NCI-H1105 (cell line): ENCODE results near the gene SH3TC1.

Experiments used
- DNase-seq: peaks from one replicate; lab custom pipeline; 2025; lab: John Stamatoyannopoulos, UW

Gene SH3TC1

DNA sequence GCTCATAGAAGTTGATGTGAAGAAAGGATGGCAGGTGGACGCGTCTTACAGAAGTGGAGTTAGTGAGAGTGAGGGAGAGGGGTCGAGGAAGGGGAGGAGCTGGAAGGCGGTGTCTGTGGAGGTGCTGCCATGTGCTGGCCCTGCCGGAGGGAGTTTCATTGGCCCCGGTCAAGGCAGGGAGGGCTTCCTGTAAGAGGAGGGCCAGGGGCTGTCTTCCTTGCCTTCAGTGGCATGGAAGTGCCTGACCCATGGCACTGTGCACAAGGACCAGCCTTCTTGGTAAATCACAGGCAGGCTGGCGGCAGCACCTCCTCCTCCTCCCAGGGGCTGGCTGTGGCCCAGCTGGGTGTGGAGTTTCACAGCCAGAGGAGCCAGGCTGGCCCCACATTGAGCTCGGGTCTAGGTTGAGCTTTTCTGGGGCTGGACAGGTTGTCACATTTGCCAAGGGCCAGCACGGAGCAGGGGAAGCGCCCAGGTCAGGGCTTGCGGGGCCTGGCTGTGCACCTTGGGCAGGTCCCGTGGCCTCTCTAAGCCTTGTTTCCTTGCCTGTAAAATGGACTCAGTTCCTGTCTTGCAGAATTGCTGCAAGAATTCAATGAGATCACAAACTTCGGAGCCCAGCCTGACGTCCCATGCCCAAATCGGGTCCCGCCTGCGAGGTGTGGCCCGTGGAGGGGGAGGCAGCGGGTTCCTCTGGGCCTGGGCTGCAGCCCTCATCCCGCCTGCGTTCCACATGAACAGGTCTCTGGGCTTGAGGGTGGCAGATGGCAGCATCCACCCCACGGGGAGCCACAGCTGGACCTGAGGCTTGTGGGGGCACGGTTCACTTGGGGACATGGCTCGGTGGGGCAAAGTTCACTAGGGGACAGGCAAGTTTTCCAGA lies 77.5 kb downstream of the SH3TC1 start:
- DNase-seq, result no peak

- DNase-seq, result no peak
Observed at GRCh38 chr4:8277356-8278008, 78.4 kb downstream of the SH3TC1 start.

DNA sequence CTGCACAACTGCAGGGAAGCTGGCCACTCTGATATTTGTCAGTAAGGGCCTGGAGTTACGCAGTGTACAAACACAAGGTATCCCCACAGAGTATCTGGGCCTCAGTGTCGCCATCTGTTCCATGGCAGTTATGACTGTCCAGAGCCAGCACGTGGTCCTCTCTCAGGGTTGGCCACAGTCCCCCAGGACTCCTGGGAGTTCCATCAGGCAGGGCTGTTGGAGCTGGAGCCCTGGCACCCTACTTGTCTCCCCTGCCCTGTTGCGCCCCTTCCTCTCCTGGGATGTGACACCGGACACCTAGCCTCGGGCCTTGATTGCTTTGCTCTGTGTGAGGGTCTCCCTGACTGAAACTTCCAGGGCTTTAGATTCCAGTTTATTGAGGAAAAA lies 78.9 kb downstream of the SH3TC1 start:
- DNase-seq, result no peak

- DNase-seq, result no peak
Observed at GRCh38 chr4:8278421-8279287, 79.6 kb downstream of the SH3TC1 start.

DNA sequence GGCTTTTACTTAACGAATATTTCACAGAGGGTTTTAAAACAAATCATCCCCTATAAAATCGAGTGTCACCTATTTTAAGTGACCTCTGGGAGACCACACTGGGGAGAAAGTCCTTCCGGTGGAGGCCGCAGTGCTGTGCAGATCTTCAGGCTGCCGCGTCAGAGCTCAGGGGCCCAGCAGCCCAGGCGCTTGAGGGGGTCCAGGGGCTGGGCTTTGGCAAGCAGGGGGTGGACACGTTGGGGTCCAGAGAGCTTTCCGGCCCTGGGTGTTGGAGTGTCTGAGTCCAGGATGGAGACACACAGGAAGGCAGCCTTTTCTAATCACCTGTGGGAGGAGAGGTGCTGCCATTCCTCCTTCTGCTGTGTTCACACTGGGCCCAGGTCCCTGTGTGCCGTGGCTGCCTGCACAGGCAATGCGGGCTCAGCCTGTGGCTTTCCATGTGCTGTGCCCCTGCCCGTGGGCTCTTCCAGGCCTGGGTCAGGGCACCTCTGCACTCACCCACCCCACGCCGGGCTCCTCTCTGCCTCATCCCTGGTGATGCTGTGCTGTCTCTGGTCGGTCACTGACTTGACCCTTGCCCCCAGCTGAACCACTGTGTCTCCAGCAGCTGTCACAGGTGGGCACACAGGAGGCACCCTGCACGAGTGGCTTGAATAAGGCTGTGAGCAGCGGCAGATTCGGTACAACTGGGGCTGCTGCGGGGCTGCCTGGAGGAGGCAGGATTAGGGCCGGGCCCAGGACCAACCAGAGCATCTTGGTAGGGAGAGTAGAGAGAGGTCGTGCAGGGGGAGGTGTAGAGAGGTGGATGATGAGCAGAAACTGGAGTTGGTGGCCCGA lies 80.4 kb downstream of the SH3TC1 start:
- DNase-seq, result no peak

DNA sequence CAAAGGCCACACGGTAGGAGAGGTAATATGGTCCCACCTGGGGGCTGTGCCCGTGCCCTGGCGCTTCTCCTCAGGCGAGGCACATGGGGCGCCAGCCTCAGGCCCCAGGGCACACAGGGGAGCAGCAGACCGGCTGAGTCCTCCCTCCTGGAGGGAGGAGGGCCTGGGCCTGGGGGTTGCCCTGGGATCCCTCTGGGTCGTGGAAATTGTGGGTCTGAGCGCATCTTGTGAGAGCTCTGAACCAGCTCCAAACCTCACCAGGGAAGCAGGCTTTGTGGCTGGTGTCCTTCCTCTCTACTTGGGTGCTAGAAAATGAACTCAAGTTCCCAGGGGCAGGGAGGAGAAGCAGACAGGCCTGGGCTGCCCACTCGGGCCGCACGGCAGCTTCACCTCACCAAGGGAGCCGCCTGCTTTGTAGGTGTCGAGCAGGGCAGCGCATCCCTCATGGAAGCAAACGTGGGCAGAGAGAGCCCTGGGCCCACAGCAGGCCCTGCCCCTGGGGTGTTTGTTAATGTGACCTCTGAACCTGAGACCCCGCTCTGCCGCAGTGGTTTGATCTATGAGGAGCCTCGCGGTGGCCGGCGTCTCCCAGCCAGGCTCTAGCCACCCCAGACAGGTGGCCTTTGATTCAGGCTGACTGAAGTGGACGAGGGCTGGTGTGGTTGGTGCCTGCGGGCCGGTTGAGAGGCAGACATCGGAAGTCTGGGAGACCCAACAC lies 81.2 kb downstream of the SH3TC1 start:
- DNase-seq, result no peak

DNA sequence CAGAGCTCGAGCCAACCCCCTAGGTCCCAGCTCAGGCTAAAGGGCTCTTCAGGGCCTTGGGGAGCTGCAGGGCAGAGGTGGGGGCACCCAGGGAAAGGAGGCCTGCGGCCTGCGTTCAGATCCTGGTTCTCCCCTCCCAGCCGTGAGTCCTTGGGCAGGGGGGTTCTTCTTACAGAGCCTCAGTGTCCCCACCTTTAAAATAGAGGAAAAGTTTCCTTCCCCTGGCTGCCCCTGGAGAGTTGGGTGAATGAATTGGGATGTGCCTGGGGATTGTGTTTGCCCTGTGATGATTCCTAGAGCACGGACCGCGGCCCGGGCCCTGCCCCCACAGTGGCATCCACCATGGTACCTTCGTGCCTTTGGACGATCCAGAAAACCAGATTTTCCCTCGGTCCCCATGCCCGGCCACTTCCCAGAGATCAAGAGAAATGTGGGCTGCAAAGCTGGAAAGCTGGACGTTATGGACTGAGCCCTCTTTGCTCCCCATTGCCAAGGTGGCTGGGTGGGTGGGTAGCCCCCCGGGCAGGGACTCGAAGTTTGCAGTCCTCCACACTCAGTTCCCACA lies 81.9 kb downstream of the SH3TC1 start:
- no peak for DNase-seq

DNA sequence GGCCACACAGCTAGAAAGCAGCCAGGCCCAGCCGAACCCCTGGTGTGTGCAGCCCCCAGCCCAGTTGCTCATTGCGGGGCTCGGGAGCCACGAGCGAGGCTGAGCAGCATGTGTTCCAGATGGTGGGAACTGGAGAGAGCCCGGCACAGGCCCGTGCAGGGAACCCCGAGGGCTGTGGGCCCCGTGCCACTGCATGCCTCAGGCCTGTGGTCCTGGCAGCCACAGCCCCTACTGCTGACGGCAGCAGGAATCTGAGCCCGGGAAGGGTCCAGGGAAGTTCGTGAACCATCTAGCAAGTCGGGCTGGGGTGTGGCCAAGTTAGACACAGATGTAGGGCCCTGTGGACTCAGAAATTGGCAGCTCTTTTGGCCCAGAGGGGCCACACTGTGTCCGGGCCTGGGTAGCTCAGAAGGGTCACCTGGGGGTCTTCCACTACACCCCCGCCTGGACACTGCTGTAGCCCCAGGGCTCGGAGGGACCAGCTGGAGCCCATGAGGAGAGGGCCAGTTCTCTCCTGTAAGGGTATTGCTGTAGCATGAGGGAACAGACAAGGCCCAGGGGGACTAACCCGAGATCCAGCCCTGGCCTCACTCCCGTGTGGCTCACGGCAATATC lies 82.5 kb downstream of the SH3TC1 start:
- no peak for DNase-seq

- no peak for DNase-seq
Observed at GRCh38 chr4:8282134-8282641, 83.1 kb downstream of the SH3TC1 start.

DNA sequence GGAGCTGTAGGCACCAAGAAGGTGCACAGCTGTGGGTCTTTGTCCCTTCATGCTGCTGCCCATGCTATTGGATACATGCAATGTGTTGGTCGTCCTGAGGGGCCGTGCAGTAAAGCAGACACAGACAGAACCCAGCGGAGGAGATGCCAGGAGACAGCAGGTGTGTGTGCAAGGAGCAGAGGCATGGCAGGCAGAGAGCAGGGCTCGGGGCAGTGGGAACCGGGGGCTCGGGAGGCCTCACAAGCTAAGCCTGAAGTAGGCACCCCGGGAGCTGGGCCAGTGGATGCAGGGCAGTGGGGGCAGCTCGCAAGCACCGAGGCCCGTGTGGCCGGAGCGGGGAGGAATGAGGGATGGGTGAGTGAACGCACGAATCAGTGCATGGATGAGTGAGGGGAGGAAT lies 83.7 kb downstream of the SH3TC1 start:
- no peak for DNase-seq

GRCh38 chr4:8283161-8283560 lies 84.1 kb downstream of the SH3TC1 start:
- no peak for DNase-seq

DNA sequence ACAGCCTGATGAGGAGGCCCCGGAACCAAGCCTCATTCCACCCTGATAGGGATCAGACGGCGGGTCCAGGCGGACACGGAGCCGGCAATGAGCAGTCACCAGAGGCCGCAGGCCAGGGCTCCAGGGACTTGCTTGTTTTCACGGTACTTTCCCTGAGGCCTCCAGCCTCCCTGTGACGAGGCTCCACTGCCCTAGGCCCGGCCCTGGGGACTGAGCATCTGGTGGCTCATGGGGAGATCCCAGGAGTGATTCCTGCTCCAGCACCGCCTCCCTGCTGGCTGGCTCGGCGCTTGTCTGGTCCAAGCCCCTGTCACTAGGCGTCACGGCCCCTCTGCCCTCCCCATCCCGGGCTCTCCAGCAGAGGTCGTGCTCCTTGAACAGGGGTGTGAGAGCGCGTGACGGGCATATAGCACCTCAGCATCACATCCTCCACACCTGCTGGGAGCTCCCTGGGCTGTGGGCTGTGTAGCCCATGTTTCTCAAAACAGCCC lies 84.6 kb downstream of the SH3TC1 start:
- no peak for DNase-seq

DNA sequence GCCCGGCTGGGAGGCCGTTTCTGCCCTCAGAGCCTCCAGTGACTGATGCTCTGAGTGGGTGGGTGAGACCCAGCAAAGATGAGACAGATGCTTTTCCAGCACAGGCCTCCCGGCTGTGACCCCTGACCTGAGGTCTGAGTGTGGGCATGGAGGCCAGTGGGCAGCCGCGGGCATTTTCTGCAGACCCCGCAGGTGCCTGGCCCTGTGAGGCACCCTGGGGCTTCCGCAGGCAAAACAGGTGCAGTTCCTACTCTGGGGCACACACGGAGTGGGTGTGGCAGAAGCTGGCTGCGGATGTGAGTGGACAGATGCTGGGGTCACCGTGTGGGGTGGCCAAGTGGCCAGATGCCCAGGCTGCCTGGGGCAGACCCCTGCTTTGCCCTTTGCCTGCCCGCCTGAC lies 85.3 kb downstream of the SH3TC1 start:
- no peak for DNase-seq

GRCh38 chr4:8285143-8285975 lies 86.3 kb downstream of the SH3TC1 start:
- no peak for DNase-seq

- no peak for DNase-seq
Observed at GRCh38 chr4:8285976-8286718, 87.1 kb downstream of the SH3TC1 start.

DNA sequence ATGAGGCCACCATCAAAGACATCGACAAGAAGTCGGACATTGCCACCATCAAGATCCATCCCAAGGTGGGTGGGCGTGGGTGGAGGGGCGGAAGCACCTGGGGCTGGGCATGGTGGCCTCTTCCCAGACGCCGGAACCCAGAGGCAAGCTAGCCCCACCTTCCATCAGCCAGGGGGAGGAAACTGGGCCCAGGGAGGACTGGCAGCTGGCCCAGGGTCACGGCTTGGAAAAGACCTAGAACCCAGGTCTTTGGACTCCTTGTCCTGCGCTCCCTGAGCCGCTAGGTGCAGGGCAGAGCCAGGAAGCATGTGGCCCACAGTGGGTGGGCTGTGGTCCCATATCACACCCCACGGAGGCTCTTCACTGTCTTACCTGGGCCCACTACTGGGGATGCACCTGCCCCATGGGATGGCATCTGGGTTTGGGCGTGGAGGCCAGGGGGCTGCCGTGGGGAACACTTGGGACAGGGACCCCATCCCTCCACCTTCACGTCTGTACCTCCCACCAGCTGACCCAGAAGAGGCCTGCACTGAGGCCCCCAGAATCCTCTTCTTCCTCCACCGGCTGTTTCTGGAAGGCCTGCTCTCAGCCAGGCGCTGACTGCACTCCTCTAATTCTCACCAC lies 87.7 kb downstream of the SH3TC1 start:
- DNase-seq, result no peak

- DNase-seq, result no peak
Observed at GRCh38 chr4:8287343-8288280, 88.5 kb downstream of the SH3TC1 start.
